ENCODE measurements around the gene TNFRSF12A.

DNA sequence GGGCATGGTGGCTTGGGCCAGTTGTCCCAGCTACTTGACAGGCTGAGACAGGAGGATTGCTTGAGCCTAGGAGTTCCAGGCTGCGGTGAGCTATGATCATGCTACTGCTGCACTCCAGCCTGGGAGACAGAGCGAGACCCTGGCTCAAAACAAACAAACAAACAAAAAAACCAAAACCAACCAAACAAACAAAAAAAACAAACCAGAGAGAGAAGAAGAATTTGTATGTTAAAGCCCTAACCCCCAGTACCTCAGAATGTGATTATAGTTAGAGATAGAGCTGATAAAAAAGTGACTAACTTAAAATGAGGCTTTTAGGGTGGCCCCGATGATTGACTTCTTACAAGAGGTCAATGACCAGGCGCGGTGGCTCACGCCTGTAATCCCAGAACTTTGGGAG lies 24.5 kb downstream of the TNFRSF12A start:
- TF ChIP-seq CTCF (IDR thresholded peaks at IDR 0.05) (no peak), POLR2AphosphoS5 (IDR thresholded peaks at IDR 0.05) (no peak), EP300 (IDR thresholded peaks at IDR 0.05) (no peak)
